Erythroblast (primary cell): ENCODE data around the gene PCNX4.

Experiments
- GATA1 ChIP-seq: IDR thresholded peaks from 2 replicates; pipeline ENCODE4 v1.6.1; 2011; ENCODE audit warnings: low read depth, mild to moderate bottlenecking, control low read depth, low read length, moderate library complexity
- POLR2A ChIP-seq: IDR thresholded peaks from 2 replicates; pipeline ENCODE4 v1.6.1; 2011; ENCODE audit warnings: mild to moderate bottlenecking, low read length

DNA sequence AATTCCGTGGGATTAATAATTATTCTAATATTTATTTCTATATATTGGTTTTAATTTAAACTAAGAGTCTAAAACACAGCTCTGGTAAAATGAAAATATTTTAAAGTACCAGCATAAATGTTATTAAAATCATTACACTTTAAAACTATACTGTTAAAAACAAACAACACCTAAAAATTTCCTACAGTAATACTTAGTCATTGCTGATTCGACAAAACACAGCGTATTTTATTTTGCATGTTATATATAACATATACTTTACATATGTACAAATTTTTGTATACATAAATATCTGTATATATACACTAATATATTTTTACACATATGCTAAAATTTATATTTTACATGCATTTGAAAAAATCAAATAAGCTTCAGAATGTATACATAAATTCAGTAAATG lies 6.0 kb upstream of the PCNX4 start:
- TF ChIP-seq POLR2A: no peak
- no peak for TF ChIP-seq GATA1
